DMS 273 (cell line): ENCODE results near the gene PLOD3.
"Not testable (repeated sequence)": the region's sequence is repeated elsewhere in the genome, so short reads cannot be mapped to it uniquely, and the experiment has no call there.

Experiments used
- DNase-seq: peaks from one replicate; lab custom pipeline; 2025; ENCODE audit not compliant: unreplicated experiment; lab: John Stamatoyannopoulos, UW

Gene PLOD3, protein sequence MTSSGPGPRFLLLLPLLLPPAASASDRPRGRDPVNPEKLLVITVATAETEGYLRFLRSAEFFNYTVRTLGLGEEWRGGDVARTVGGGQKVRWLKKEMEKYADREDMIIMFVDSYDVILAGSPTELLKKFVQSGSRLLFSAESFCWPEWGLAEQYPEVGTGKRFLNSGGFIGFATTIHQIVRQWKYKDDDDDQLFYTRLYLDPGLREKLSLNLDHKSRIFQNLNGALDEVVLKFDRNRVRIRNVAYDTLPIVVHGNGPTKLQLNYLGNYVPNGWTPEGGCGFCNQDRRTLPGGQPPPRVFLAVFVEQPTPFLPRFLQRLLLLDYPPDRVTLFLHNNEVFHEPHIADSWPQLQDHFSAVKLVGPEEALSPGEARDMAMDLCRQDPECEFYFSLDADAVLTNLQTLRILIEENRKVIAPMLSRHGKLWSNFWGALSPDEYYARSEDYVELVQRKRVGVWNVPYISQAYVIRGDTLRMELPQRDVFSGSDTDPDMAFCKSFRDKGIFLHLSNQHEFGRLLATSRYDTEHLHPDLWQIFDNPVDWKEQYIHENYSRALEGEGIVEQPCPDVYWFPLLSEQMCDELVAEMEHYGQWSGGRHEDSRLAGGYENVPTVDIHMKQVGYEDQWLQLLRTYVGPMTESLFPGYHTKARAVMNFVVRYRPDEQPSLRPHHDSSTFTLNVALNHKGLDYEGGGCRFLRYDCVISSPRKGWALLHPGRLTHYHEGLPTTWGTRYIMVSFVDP

DNA sequence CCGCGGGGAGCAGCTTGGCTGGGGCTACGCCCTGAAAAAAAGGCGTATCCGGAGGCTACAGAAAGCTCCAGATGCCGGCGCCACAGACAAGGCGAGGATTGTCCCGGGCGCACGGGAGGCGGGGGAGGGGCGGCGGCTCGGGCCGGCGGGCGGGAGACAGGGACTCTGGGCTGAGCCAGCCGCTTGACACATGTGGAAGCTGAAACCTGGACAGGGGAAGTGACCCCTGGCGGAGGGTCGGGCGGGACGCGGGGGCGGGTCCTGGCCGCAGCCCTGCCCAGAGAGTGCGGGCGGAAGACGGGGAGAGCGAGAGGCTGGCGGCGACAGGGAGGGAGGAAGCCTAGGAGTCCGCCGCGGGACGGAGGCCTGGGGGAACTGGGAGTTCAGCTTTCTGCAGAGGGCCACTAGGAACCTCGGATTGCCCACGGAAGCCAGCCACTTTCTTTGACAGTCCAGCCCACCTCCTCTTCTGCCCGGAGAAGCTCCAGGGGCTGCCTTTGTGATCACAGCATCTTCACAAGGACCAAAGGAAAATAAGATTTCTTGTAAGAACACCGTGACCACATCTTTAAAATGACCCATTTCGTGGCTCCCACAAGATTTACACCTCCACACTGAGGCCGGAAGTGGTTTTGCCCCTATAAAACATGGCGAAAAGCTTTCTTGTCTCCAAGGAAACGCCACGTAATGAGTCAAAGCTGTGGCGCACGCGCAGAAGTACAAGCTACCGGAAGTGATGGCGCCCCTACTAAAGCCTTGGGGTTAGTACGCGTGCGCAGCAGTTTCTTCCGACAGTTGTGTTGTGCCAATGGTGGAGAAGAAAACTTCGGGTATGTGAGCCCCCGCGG lies at the start of gene PLOD3, which contains the start of gene ZNHIT1:
Gene PLOD3 (minus strand): TSS at position 194 of the 848 bp plus-strand sequence. CDS start 307 bp downstream, outside the sequence.
Gene ZNHIT1 (plus strand): TSS at position 778 of the 848 bp plus-strand sequence. CDS start 31 bp downstream, at position 809.
- peak; percentile 100 for DNase-seq

DNA sequence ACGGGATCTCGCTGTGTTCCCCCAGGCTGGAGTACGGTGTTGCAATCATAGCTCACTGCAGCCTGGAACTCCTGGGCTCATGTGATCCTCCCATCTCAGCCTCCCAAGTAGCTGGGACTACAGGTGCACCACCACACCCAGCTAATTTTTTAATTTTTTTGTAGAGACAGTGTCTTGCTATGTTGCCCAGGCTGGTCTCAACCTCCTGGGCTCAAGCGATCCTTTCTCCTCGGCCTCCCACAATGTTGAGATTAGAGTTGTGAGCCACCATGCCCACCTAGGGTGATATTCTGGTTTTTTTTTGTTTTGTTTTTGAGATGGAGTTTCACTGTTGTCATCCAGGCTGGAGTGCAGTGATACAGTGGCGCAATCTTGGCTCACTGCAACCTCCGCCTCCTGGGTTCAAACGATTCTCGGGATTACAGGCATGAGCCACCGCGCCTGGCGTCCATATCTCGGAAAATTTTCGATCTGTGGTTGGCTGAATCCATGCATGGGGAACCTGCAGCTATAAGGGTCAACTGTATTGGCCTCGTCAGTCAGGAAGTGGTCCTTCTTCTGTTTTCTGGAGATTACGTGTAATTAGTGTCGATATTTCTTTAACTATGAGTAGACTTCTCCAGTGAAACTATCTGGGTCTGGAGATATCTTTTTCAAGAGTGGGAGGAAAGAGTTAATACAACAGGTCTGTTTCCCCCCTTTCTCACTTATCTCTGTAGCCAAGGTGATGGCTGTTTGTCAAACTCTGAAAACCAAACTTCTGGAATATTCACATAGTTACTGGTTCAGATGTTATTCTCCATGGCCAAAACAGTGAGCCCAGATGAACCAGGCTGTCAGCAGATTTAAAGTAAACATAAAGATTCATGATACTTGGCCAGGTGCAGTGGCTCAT lies 48.5 kb upstream of the PLOD3 start:
- DNase-seq, result no peak

DNA sequence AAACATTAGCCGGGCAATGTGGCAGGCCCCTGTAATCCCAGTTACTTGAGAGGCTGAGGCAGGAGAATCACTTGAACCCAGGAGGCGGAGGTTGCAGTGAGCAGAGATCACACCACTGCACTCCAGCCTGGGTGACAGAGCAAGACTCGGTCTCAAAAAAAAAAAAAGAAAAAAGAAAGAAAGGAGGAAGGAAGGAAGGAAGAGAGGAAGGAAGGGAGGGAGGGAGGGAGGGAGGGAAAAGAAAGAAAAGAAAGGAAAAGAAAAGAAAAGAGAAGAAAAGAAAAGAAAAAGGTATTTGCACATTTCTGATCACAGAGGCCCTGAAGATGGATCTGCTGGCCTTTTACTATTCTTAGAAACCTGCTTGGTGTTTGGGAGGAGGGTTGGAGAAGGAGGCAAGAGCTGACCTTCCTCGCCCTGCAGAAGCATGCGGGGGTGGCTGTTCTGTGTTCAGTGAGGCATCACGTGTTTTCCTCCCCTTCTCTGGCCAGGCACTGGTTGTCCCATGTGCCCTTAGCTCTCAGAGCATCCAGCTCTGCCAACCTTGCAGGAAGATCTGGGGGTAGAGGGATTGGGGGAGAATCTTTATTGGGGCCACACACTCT lies 46.8 kb upstream of the PLOD3 start:
- not testable (repeated sequence) for DNase-seq

DNA sequence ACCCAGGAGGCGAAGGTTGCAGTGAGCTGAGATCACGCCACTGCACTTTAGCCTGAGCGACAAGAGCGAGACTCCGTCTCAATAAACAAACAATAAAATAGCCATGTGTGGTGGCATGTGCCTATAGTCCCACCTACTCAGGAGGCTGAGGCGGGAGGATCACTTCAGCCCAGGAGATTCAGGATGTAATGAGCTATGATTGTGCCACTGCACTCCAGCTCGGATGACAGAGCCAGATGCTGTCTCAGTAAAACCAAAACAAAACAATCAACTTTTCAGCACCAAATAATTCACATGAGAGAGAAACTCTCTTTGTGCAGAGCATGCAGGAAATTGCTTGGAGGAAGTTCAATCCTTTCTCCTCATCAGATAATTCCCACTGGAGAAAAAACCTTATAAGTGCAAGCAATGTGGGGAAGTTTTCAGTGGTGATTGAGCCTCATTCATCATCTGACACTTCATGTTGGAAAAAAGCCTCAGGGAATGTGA lies 40.9 kb upstream of the PLOD3 start:
- peak; percentile 38 for DNase-seq

DNA sequence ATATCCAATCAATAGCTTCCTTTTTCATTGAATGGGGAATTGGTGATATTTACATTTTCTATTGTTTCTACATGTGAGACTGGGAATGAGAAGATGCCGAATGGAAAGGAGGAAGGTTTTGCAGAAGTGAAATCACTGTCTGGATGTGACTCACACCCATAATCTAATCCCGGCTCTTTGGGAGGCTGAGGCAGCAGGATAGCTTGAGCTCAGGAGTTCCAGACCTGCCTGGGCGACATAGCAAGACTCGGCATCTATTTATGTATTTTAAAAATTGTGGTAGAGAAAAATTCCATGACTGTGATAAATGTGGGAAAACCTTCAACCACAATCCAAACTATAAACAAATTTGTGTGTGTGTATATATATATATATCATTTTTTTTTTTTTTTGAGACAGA lies 38.4 kb upstream of the PLOD3 start:
- DNase-seq, result no peak

DNA sequence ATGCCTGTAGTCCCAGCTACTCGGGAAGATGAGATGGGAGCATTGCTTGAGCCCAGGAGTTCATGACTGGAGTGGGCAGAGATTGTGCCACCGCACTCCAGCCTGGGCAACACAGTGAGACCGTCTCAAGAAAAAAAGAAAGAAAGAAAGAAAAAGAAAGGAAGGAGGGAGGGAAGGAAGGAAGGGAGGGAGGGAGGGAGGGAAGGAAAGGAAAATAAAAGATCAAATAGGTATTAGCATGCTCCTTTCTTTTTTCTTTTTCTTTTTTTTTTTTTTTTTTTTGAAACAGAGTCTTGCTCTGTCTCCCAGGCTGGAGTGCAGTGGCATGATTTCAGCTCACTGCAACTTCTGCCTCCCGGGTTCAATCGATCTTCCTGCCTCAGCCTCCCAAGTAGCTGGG lies 35.8 kb upstream of the PLOD3 start:
- DNase-seq, result not testable (repeated sequence)

DNA sequence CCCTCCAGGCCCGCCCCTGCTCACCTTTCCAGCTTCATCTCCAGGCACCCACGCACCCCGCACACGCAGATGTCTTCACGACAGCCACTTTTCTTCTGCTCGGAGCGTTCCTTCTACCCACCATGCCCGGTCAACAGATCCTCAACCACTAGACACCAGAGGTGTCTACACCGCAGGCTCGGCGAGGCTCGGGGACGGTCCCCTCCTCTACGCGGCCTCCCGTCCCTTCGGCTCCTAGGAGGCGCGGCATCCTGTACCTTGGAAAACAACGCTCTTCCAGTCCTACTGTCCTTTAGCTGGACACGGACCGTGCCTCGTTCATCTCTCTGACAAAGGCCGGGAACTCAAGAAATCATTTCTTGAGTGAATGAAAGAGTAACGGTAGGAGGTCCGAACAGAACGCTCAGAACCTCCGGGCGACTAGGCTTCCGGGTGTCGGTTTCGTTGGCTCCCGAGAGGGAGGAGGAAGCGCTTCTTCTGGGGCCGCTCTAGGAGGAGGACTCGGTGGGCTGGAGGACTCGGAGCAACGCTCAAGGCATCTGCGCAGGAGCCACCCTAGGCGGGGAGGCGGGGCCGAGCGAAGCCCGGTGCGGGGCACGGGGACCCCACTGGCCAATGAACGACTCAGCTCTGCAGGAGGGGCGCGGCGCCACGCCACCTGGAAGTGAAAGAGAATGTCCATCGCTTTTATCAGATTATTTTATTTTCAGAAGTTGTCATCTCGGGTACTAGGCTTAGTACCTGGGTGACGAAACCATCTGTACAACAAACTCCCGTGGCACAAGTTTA lies 34.7 kb upstream of the PLOD3 start:
- peak; percentile 100 for DNase-seq

DNA sequence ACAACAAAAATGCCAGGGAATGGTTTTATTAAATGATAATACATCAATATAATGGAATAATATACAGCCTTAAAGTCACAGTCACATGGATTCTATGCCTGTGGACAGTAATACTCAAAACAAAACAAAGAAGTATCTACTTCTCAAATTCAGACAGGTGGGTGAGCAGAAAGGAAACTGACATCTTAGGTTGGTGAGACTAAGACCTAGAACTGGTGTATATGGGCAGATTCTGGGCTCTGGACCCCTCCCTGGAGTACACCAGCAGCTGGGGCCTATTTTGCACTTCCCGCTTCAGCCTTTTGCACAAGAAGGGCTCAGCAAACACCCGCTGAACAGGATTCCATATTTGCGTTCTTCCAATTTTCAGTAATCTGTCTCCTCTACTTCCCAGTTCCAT lies 32.9 kb upstream of the PLOD3 start:
- DNase-seq, result no peak

DNA sequence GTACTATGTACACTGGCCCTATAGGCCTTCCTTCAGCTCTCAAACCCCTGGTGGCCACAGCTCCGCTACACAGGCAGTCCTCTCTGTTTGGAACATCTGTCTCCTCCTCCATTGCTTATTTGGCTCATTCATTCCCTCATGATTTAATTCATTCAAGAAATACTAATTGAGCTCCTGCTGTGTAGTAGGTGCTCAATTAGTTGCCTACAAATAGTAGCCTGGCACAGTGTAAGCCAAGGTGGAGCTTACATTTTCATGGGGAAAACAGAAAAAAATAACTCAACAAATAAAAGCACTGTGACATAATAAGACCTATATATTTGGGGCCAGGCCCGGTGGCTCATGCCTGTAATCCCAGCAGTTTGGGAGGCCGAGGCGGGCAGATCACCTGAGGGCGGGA lies 30.9 kb upstream of the PLOD3 start:
- peak; percentile 58 for DNase-seq

DNA sequence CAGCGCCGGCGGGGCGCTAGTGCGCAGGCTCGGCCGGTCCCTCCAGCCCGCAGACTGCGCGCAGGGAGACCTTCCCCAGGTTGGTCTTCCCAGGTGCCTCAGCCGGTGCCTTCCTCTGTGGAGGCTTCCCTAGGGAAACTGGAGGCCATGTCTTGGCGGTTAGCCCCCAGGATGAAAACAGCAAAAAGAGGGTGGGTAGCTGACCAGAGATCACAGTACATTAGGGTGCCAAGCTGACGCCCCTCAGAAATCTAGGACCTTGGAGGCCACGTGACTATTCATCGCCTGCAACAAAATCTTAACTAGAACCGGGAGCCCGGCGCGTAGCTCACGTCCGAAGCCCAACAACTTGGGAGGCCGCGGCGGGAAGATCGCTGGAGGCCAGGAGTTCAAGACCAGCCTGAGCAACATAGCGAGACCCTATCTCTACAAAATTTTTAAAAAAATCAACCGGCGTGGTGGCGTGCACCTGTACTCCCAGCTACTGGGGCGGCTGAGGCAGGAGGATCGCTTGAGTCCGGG lies 27.8 kb upstream of the PLOD3 start:
- no peak for DNase-seq

DNA sequence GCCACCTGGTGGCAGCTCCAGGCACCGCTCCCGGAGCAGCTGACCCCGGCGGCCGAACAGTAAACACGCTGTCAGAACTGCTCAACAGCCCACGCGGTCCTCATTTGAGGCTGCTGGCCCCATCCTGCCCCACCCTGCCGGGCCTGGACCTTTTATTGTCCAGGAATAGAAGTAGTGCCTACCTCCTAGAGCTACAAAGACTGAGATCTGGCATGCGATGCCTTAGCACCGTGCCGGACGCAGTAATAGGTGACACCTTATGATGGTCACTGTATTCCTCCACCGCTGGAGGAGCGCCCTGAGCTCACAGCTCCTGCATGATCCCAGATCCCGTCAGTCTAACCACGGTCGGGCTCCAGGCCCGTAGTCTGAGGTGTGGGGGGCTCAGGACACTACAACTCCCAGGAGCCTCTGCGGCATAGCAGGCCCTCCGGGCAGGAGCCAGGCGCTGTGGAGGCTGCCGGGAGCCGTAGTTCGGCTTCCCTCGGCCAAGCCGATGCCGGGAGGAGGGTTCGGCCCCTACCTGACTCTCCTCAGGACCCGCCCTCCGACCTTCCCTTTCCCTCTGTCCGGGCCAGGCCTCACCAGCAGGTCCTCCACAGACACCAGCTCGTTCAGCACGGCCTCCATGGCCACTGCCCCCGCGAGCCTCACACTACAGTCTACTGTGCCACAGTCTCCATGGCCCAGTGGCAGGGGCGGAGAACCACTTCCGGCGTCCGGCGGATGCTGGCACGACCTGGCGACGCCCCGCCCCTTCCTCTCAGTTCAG lies 27.2 kb upstream of the PLOD3 start, which contains the start of gene FIS1:
Gene FIS1 (minus strand): TSS at position 707 of the 772 bp plus-strand sequence. CDS start 77 bp downstream, at position 630.
- peak; percentile 98 for DNase-seq

DNA sequence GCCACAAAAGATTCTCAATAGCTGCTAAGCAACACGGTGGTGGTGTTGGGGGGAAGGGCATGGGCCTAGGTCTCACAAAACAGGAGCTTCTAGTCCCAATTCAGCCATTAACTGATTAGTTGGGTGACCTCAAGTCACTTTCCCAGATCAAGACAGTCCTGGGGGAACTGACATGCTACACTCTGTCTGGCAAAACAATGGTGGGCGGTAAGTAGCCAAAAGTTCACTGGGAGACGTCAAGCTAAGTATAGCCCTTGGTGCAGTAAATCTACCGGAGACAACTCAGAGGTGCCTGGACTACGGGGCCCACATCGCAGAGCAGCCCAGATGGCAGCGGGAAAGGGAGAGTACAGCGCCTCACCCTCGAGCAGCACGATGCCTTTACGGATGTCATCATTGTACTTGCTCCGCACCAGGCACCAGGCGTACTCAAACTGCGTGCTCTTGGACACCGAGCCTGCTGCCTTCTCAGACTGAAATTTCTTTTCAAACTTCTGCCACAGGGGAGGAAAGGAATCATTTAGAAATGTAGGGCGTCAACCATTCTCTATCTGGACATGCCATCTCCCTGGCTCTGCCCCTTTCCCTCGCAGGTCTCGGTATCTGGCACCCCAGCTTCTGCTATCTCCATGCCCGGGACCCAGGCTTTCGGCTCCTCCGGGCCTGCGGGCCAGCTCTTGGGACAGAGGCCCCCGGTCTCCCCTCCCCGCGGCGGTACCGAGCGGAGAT lies 26.4 kb upstream of the PLOD3 start:
- DNase-seq, result peak; percentile 70

DNA sequence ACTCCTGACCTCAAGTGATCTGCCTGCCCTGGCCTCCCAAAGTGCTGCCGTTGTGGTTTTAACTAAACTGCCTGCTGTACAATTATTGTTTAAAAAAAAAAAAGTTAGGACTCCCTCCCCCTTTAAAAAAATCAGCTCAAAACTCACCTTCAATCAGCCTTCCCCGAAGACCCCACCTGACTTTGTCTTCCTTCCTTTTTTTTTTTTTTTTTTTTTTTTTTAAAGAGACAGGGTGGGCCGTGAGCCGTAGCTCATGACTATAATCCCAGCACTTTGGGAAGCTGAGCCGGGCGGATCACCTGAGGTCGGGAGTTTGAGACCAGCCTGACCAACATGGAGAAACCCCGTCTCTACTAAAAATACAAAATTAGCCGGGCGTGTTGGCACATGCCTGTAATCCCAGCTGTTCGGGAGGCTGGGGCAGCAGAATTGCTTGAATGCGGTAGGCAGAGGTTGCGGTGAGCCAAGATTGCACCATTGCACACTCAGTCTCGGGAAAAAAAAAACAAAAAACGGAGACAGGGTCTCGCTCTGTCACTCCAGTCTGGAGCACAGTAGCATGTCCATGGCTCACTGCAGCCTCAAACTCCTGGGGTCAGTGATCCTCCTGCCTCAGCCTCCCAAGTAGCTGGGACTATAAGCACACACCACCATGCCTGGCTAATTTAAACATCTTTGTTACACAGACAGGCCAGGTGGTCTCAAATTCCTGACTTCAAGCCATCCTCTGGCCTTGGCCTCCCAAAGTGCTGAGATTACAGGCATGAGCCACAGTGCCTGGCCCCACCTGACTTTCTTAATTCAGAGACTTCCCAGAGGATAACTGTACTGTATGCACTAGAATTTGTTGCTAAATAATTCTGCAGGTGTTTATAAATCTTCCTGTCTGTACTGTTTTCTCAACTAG lies 24.3 kb upstream of the PLOD3 start:
- peak; percentile 74 for DNase-seq

DNA sequence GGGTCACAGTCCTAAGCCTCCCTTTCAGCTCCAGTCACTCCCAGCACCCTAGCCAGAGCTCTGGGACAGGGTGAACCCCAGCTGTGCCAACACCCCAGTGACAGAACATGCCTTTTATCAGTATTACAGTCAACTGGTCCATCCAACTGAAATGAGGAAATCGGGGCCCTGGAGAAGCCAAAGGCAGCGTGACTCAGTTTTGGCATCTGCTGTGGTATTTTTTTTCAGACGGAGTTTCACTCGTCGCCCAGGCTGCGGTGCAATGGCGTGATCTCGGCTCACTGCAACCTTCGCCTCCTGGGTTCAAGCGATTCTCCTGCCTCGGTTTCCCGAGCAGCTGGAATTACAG lies 23.6 kb upstream of the PLOD3 start:
- peak; percentile 68 for DNase-seq

DNA sequence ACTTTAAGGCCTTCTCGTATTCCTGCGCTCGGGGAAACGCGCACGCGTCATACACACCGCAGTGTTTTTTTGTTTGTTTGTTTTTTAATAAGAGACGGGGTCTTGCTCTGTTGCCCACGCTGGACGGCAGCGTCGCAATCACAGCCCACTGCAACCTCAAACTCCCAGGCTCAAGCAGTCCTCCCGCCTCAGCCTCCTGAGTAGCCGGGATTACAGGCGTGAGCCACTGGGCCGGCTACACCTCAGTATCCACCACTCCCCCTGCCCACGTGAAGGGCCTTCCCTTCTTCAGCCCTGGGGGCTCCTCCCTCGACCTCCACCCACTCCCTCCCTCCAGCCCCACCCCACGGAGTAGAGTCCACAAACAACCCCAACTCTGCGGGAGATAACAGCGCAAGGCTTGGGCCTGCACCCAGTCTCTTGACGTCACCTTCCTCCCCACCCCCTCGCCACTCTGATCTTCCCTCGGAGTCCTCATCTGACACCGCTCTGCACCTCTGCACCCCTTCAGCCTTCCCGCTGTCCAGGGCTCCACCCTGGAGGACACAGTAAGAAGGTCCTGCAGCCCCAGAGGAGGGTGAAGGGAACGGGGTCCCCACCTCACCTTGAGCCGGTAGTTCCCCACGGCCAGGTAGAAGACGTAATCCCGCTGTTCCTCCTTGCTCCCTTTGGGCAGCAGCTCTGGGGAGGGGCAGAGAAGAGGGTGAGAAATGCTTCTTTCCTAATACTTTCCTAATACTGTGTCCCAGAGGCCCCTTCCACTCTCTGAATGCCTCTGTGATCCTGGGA lies 23.0 kb upstream of the PLOD3 start:
- DNase-seq, result no peak

DNA sequence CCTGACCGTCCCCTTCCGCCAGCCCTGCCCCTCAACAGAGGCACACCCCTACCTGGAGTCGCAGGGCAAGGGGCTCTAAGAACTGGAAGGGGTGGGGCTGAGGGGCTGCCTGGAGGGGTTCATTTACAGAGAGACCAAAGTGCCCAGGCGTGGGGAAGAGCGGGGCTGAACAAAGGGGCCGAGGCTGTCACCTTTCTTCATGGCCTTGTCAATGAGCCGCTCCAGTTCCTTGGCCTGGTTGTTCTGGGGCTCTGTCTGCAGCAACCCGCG lies 22.5 kb upstream of the PLOD3 start:
- no peak for DNase-seq
